ENCODE measurements around the gene HS1BP3. TPM values are rescaled to one million over a fixed set of nuclear protein-coding genes. Genes with fewer than 3 reads are reported as not detected.

Gene HS1BP3
- total RNA-seq, 1 experiment from 2014 or later: 26.4 TPM

DNA sequence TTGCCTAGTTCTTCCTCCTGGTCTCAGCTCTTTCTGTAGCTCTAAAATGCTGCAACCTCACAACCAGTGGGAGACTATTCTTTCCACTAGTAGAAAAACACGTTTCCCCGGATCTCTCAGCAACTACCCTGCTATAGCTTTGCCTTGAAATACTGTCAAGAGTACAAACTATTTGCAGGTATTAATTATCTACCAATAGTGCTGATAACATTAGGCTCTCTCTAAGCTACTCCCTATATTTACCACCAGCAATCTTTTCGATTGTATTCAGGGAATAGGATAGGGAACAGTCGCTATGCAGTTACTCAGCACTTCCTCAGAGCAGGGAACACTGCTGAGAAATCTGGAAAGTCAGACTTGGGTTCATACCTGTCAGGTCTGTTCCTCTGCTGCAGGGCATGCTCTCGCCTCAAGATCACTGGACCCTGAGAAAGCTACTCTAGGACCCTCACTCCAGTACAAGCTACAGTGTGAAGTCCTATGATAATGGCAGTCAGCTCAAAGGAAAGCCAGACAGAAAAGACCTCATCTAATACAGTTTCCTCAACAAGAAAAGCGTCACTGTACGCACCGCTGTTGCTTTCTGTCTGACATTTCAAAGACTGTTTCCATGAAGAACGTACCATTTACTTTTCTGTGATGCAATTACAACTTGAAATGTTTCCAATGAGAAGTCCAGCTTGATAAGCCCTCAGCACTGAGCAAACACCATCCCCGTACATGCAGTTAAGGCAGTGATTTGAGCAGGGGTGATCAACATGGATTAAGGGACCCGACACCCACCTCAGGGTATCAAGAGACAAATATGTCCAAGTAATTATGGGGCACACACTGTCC is 38.7 kb upstream of the HS1BP3 start:
- intact Hi-C loops (cut with micrococcal nuclease; ENCODE audit: unreplicated experiment): no loop called here
- Mint-ChIP-seq H3K27ac (ENCODE audit: unreplicated experiment) (no peak overlapping the region), H3K9me3 (ENCODE audit: low read depth, unreplicated experiment) (no peaks in the 10 kb centered on the region), H3K4me1 (ENCODE audit: low read depth, unreplicated experiment) (no peaks in the 10 kb centered on the region), H3K4me3 (ENCODE audit: low read depth, unreplicated experiment) (no peak overlapping the region), H3K27me3 (ENCODE audit: unreplicated experiment) (no peaks in the 10 kb centered on the region), H3K36me3 (ENCODE audit: insufficient read depth, unreplicated experiment) (no peaks in the 10 kb centered on the region)
- CTCF ChIA-PET: no interaction called here
- TF ChIP-seq, protein P1, sequence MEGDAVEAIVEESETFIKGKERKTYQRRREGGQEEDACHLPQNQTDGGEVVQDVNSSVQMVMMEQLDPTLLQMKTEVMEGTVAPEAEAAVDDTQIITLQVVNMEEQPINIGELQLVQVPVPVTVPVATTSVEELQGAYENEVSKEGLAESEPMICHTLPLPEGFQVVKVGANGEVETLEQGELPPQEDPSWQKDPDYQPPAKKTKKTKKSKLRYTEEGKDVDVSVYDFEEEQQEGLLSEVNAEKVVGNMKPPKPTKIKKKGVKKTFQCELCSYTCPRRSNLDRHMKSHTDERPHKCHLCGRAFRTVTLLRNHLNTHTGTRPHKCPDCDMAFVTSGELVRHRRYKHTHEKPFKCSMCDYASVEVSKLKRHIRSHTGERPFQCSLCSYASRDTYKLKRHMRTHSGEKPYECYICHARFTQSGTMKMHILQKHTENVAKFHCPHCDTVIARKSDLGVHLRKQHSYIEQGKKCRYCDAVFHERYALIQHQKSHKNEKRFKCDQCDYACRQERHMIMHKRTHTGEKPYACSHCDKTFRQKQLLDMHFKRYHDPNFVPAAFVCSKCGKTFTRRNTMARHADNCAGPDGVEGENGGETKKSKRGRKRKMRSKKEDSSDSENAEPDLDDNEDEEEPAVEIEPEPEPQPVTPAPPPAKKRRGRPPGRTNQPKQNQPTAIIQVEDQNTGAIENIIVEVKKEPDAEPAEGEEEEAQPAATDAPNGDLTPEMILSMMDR (IDR thresholded peaks at IDR 0.05; ENCODE audit: unreplicated experiment): no peak
- no peak for DNase-seq
- BruUV-seq (replicated peaks): no TSS peak

DNA sequence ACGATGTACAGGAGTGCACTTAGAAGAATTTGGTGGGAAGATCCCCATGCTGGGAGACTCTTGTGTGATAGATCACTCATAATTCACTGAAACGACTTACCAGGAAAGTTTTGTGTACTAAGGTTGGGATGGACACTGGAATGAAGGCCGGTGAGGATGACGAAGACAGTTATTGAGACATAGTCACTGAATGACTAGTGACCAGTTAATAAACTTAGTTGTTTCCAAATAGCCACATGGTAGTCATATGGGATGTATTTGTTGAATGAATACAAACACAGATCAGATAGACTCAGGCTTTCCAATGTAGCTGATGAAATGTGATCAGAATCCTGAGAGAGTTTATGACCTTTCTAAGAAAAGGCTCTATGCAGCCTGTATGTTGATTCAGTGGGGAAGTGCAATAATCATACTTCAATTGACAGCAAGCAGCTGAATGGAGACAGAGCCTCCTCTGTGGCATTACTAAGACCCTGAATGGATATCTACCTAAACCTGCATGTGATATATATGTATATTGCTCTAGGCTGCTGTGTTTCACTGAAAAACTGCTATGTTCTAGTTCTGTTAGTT is 36.4 kb upstream of the HS1BP3 start:
- Mint-ChIP-seq H3K27ac (ENCODE audit: unreplicated experiment) (no peak overlapping the region), H3K4me3 (ENCODE audit: low read depth, unreplicated experiment) (no peak overlapping the region)
- CTCF ChIA-PET: no interaction called here

GRCh38 chr2:20684581-20685063 is 33.7 kb upstream of the HS1BP3 start:
- H3K27me3 Mint-ChIP-seq (ENCODE audit: unreplicated experiment): no peaks in the 10 kb centered on the region
- CTCF ChIA-PET: no interaction called here
- no TSS peak for BruUV-seq (replicated peaks)

More for the DNA sequence above, 36.4 kb upstream of the HS1BP3 start:
- Mint-ChIP-seq H3K9me3 (ENCODE audit: low read depth, unreplicated experiment) (no peaks in the 10 kb centered on the region), H3K4me1 (ENCODE audit: low read depth, unreplicated experiment) (no peaks in the 10 kb centered on the region), H3K27me3 (ENCODE audit: unreplicated experiment) (no peaks in the 10 kb centered on the region), H3K36me3 (ENCODE audit: insufficient read depth, unreplicated experiment) (no peaks in the 10 kb centered on the region)
- intact Hi-C loops (cut with micrococcal nuclease; ENCODE audit: unreplicated experiment): no loop called here
- no TSS peak for BruUV-seq (replicated peaks)
- TF ChIP-seq, protein P1 (IDR thresholded peaks at IDR 0.05; ENCODE audit: unreplicated experiment): no peak
- DNase-seq: no peak

GRCh38 chr2:20682167-20682920 is 31.4 kb upstream of the HS1BP3 start:
- H3K9me3 Mint-ChIP-seq (ENCODE audit: low read depth, unreplicated experiment): no peaks in the 10 kb centered on the region
- BruUV-seq (replicated peaks): no TSS peak
- no peak overlapping the region for H3K27ac Mint-ChIP-seq (ENCODE audit: unreplicated experiment)
- TF ChIP-seq, protein P1 (IDR thresholded peaks at IDR 0.05; ENCODE audit: unreplicated experiment): peak; percentile 34
- intact Hi-C loops (cut with micrococcal nuclease; ENCODE audit: unreplicated experiment): loop anchor here (1.0 to 5.0 kb wide), 2 partner anchors 75 to 281 kb away; no protein-coding TSS in a partner anchor
- no peaks in the 10 kb centered on the region for H3K4me1 Mint-ChIP-seq (ENCODE audit: low read depth, unreplicated experiment)
- no peaks in the 10 kb centered on the region for H3K27me3 Mint-ChIP-seq (ENCODE audit: unreplicated experiment)
- H3K4me3 Mint-ChIP-seq (ENCODE audit: low read depth, unreplicated experiment): no peak overlapping the region
- no peaks in the 10 kb centered on the region for H3K36me3 Mint-ChIP-seq (ENCODE audit: insufficient read depth, unreplicated experiment)
- DNase-seq: no peak
- CTCF ChIA-PET: no interaction called here

More at GRCh38 chr2:20684581-20685063, 33.7 kb upstream of the HS1BP3 start:
- Mint-ChIP-seq H3K27ac (ENCODE audit: unreplicated experiment) (no peak overlapping the region), H3K36me3 (ENCODE audit: insufficient read depth, unreplicated experiment) (no peaks in the 10 kb centered on the region), H3K4me3 (ENCODE audit: low read depth, unreplicated experiment) (no peak overlapping the region), H3K4me1 (ENCODE audit: low read depth, unreplicated experiment) (no peaks in the 10 kb centered on the region), H3K9me3 (ENCODE audit: low read depth, unreplicated experiment) (no peaks in the 10 kb centered on the region)
- TF ChIP-seq, protein P1 (IDR thresholded peaks at IDR 0.05; ENCODE audit: unreplicated experiment): no peak
- intact Hi-C loops (cut with micrococcal nuclease; ENCODE audit: unreplicated experiment): loop anchor here (5.0 kb wide), 1 partner anchor 73 kb away; no protein-coding TSS in a partner anchor
- DNase-seq: no peak
